Esophagus (tissue), 2 donors: ENCODE data around the gene CTSW. TPM values are rescaled to one million over a fixed set of nuclear protein-coding genes. Genes with fewer than 3 reads are reported as not detected.

Experiments
- H3K27ac ChIP-seq, 2 donors: one replicate each; pipeline ENCODE4 v1.5.1; 2013; ENCODE audit warnings: low read depth in 2 of 2, mild to moderate bottlenecking in 2 of 2, inconsistent platforms in 1 of 2, low read length in 1 of 2, moderate library complexity in 1 of 2
- H3K27me3 ChIP-seq, 2 donors: one replicate each; pipeline ENCODE4 v1.6.1; 2013; ENCODE audit warnings: low read length in 2 of 2, control low read depth in 1 of 2, mild to moderate bottlenecking in 1 of 2; ENCODE audit not compliant: insufficient read depth in 2 of 2, control insufficient read depth in 1 of 2
- H3K36me3 ChIP-seq, 2 donors: one replicate each; pipeline ENCODE4 v1.6.1; 2013; ENCODE audit warnings: low read length in 1 of 2; ENCODE audit not compliant: control insufficient read depth in 2 of 2, insufficient read depth in 2 of 2
- H3K4me1 ChIP-seq, 2 donors: one replicate each; pipeline ENCODE4 v1.6.1; 2013; ENCODE audit warnings: low read length in 1 of 2; ENCODE audit not compliant: control insufficient read depth in 2 of 2, insufficient read depth in 2 of 2
- H3K4me3 ChIP-seq, 2 donors: one replicate each; pipeline ENCODE4 v1.5.1; 2013; ENCODE audit warnings: low read length in 2 of 2, mild to moderate bottlenecking in 2 of 2, low read depth in 1 of 2, moderate library complexity in 1 of 2
- H3K9me3 ChIP-seq, 2 donors: one replicate each; pipeline ENCODE4 v1.6.1; 2013; ENCODE audit warnings: mild to moderate bottlenecking in 2 of 2, low read depth in 1 of 2, low read length in 1 of 2, moderate library complexity in 1 of 2; ENCODE audit not compliant: control insufficient read depth in 2 of 2, insufficient read depth in 1 of 2
- WGBS, 2 donors: extraction: QIAGEN DNeasy Blood & Tissue Kit; methylation state at CpG; one replicate each; pipeline ENCODE4 v1.1.7; 2013; 5-methylcytosine and 5-hydroxymethylcytosine counted together
- polyA plus RNA-seq, 2 donors: library from polyadenylated mRNA; stranded (reverse); fragments of 200-250 nt; gene quantifications; one replicate each; pipeline ENCODE4 v1.2.3, GENCODE V29; 2013
- donor health status: healthy with polysubstance abuse.
- donor health status: Bipolar disorder and iron deficiency.

CTSW gene
- polyA plus RNA-seq, 2 donors = 1.3 to 1.7 TPM

GRCh38 chr11:65872586-65873317 lies 6.9 kb upstream of the CTSW start, which contains the start of gene EFEMP2:
TSS of gene EFEMP2 (minus strand) at chr11:65872800. CDS start at chr11:65872354, 446 bp downstream.
- H3K4me3 ChIP-seq = peak within 1 kb of the TSS; percentile 47 to 49

GRCh38 chr11:65873318-65874156 lies 6.1 kb upstream of the CTSW start:
- Histone ChIP-seq H3K27me3 (no peaks in the 10 kb centered on the region), H3K36me3 (no peaks in the 10 kb centered on the region), H3K9me3 (no peaks in the 10 kb centered on the region), H3K4me3 (peak overlapping the region; percentile 47 to 49), H3K4me1 (peaks cover 0 to 3% of the 10 kb centered on the region in 2 donors), H3K27ac (peak overlapping the region; percentile 81 to 85)
- 6 to 7% methylated on average over 49 to 54 of the region's 54 CpGs for WGBS, 2 donors

More at GRCh38 chr11:65872586-65873317, 6.9 kb upstream of the CTSW start, which contains the start of gene EFEMP2:
- H3K36me3 ChIP-seq = no peaks in the 10 kb centered on the region
- H3K9me3 ChIP-seq = no peaks in the 10 kb centered on the region
- no peaks in the 10 kb centered on the region for H3K27me3 ChIP-seq
- H3K4me1 ChIP-seq = peaks cover 0 to 3% of the 10 kb centered on the region in 2 donors
- peak within 1 kb of the TSS; percentile 81 to 85 for H3K27ac ChIP-seq
- 0 to 2% methylated on average over 28 to 69 of the region's 69 CpGs for WGBS, 2 donors

GRCh38 chr11:65880027-65880426 lies 390 bp downstream of the CTSW start:
- Histone ChIP-seq H3K9me3 (no peaks in the 10 kb centered on the region), H3K27me3 (no peaks in the 10 kb centered on the region), H3K4me3 (no peak overlapping the region), H3K27ac (no peak overlapping the region), H3K4me1 (peaks cover 0 to 5% of the 10 kb centered on the region in 2 donors), H3K36me3 (peaks cover 2 to 26% of the 10 kb centered on the region in 2 donors)
- WGBS, 2 donors = 55 to 59% methylated on average over 7 of the region's 7 CpGs

- Histone ChIP-seq H3K4me3 (no peak overlapping the region), H3K36me3 (peaks cover 2 to 34% of the 10 kb centered on the region in 2 donors), H3K4me1 (peaks cover 0 to 5% of the 10 kb centered on the region in 2 donors), H3K27ac (no peak overlapping the region), H3K9me3 (no peaks in the 10 kb centered on the region), H3K27me3 (no peaks in the 10 kb centered on the region)
- 65 to 70% methylated on average over 7 of the region's 7 CpGs for WGBS, 2 donors
Observed at GRCh38 chr11:65880844-65881421, 1.3 kb downstream of the CTSW start.

DNA sequence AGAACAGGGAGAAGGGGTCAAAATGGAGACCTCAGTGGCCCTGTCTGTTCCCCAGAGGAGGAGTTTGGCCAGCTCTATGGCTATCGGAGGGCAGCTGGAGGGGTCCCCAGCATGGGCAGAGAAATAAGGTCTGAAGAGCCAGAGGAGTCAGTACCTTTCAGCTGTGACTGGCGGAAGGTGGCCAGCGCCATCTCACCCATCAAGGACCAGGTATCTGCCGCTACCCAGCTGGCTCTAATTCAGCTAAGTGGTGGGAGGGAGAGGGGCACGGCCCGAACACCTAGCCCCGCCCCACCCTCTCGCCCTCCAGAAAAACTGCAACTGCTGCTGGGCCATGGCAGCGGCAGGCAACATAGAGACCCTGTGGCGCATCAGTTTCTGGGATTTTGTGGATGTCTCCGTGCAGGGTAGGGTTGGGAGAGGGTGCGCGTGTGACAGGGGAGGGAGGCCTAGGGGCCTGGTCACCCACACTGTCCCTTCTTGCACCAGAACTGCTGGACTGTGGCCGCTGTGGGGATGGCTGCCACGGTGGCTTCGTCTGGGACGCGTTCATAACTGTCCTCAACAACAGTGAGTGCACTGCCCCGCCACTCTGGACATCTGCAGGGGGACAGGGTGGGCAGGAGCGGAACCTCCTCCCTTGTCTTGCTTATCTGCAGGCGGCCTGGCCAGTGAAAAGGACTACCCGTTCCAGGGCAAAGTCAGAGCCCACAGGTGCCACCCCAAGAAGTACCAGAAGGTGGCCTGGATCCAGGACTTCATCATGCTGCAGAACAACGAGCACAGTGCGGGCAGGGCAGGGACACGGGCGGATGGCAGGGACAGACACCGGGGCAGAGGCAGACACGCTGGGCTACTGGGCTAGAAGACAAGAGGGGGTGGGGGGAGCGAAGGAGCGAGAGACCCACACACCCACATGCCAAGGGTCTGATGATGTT lies 2.8 kb downstream of the CTSW start:
- Histone ChIP-seq H3K27ac (no peak overlapping the region), H3K27me3 (no peaks in the 10 kb centered on the region), H3K9me3 (no peaks in the 10 kb centered on the region), H3K36me3 (peaks cover 2 to 34% of the 10 kb centered on the region in 2 donors), H3K4me3 (no peak overlapping the region), H3K4me1 (peaks cover 0 to 5% of the 10 kb centered on the region in 2 donors)
- 88 to 90% methylated on average over 30 of the region's 30 CpGs for WGBS, 2 donors

GRCh38 chr11:65883058-65883761 lies 3.6 kb downstream of the CTSW start:
- Histone ChIP-seq H3K27me3 (no peaks in the 10 kb centered on the region), H3K4me1 (peaks cover 0 to 8% of the 10 kb centered on the region in 2 donors), H3K4me3 (no peak overlapping the region), H3K9me3 (no peaks in the 10 kb centered on the region), H3K27ac (no peak overlapping the region), H3K36me3 (peaks cover 2 to 34% of the 10 kb centered on the region in 2 donors)
- 90% methylated on average over 13 of the region's 13 CpGs for WGBS, 2 donors

DNA sequence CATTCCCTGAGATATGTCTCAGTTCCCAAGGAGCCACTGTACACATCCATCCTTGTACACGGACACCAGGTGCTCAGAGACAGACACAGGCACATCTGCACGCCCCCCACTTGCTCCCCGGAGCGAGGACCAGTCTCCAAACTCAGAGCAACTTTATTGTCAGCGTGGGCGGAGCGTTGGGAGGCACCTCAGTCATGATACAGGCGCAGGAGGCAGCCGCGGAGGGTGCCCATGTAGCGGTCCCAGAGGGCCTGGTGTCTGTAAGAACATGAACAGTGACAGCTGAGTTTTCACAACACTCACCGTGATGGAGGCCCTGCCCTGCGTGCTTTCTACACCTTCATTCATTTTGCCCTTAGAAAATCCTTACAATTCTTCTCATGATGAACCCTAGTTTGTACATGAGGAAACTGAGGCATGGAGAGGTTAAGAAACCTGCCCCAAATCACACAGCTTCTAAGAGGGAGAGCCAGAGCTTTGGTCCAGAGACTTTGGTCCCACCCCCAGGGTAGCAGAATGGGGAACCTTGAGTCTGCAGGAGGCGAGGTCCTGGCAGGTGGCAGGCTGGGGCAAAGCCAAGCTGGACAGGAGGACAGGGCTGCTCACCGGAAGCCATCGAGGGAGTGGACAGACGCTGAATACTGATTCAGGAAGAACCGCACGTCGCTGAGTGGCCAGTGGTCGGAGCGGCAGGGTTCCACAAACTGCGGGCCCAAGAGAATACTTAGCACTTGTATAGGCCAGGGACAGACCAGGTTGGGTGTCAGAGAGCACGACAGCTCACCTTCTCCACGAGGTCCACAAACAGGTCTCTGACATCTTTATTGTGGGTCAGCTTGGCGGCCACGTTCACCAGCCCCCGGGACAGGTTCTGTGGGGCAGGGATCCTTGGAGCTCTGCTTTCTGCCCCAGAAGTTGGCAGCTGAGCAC lies 4.4 kb downstream of the CTSW start:
- no peak overlapping the region for H3K4me3 ChIP-seq
- peaks cover 0 to 8% of the 10 kb centered on the region in 2 donors for H3K4me1 ChIP-seq
- H3K9me3 ChIP-seq = no peaks in the 10 kb centered on the region
- no peaks in the 10 kb centered on the region for H3K27me3 ChIP-seq
- peaks cover 2 to 34% of the 10 kb centered on the region in 2 donors for H3K36me3 ChIP-seq
- WGBS, 2 donors = 82% methylated on average over 28 of the region's 28 CpGs
- no peak overlapping the region for H3K27ac ChIP-seq

- WGBS, 2 donors = 19 to 21% methylated on average over 8 to 9 of the region's 9 CpGs
- Histone ChIP-seq H3K36me3 (peaks cover 2 to 34% of the 10 kb centered on the region in 2 donors), H3K27ac (no peak overlapping the region), H3K9me3 (no peaks in the 10 kb centered on the region), H3K4me3 (no peak overlapping the region), H3K4me1 (peaks cover 0 to 7% of the 10 kb centered on the region in 2 donors), H3K27me3 (no peaks in the 10 kb centered on the region)
Observed at GRCh38 chr11:65884716-65885092, 5.1 kb downstream of the CTSW start.
